Activated CD4-positive, alpha-beta T cell treated with anti-CD3 and anti-CD28 coated beads for 48 hours (primary cell): ENCODE data around the gene TGFBR3.

Source experiments
- DNase-seq: peaks from one replicate; pipeline ENCODE4 v3.0.0-alpha.2; 2020

The TGFBR3 gene

GRCh38 chr1:91796390-91796654, 89.6 kb downstream of the TGFBR3 start:
- no peak for DNase-seq

- no peak for DNase-seq
Measured at GRCh38 chr1:91795591-91796389, 90.2 kb downstream of the TGFBR3 start.

DNA sequence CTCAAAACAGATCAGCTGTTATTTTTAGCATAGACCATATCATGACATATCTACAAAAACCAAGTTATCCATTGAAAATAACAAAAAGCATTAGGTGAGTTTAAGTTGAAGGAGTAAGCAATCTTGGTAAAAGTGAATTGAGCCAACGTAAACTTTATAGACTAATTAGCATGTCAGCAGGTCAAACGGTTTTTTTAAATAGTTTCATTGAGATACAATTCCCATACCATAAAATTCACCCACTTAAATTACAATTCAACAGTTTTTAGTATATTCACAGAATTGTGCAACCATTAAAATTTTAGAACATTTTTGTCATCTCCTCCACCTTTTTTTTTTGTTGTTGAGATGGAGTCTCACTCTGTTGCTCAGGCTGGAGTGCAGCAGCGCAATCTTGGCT, 92.1 kb downstream of the TGFBR3 start:
- DNase-seq, result no peak

- DNase-seq, result no peak
Measured at GRCh38 chr1:91793189-91793588, 92.8 kb downstream of the TGFBR3 start.

GRCh38 chr1:91792489-91793071, 93.4 kb downstream of the TGFBR3 start:
- no peak for DNase-seq

DNA sequence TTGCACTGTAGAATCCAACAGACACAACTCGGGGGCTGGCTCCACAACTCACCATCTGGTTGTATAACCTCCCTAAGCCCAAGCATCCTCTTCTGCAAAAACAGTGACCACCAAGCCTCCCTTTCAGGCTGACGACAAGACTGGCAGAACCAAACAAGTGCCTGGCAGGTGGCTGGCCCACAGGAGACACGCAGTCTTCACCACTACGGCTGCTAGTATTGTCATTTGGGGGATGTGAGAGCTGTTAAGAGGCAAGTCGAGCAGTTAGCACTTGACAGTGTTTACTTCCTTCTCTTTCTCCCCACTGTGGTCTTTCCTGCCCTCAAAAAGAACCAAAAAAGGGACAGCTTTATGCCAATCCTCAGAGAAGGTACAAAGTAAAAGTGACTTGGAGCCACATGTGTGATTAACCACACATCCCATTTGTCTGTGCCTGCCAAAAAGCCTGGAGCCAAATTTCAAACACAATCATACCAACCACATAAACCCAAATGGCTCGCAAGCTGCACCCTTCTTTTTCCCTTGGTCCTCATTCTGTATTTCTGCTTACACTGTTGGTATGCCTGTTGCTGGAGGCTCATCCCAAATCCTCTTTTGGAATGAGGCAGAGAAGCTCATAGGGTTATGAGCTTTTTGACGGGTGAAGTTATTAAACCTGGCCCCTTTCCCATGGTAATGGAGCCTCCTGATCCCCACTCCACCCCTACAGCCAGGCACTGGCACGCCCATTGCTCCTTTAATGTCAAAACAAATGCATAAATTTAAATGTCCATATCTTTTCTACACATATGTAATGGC, 94.1 kb downstream of the TGFBR3 start:
- DNase-seq, result no peak

DNA sequence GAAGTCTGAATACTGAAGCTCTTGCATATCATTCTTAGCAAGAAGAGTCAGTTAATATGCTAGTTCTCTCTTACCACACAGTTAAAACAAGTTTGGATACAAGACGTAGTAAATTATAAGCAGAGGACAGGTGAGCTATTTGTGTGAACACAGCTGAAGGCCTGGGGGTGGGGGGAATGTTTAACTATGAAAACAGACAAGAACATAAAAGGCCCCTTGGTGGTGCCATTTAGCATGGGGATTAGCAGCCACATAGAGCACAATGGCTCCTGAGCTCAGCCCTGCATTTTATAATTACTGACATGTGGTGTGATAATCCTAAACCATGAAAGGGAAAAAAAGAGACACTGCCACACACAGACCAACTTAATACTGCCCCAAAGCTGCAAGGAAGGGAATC, 94.8 kb downstream of the TGFBR3 start:
- no peak for DNase-seq

- no peak for DNase-seq
Measured at GRCh38 chr1:91790392-91790791, 95.6 kb downstream of the TGFBR3 start.

GRCh38 chr1:91789273-91789997, 96.5 kb downstream of the TGFBR3 start:
- DNase-seq, result no peak

- DNase-seq, result no peak
Measured at GRCh38 chr1:91787919-91788318, 98.0 kb downstream of the TGFBR3 start.

- DNase-seq, result no peak
Measured at GRCh38 chr1:91784616-91785015, 101.3 kb downstream of the TGFBR3 start.

DNA sequence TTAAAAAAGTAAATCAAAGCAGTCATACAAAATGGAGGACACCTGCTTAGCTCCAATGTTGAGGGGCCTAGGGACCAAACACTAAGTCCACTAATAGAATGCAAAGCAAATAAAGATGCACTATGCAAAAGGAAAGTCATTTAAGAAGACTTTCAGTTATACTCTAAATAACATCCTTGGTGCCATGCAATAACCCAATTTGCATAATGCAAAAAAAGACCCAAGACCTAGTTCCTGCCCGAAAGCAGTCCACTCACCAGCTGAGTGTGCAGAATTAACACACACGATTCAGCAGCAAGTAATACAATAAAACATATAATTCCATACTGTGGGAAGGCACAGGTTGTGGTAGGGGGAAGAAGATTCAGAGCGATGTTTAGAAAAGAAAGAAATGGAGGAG, 101.8 kb downstream of the TGFBR3 start:
- DNase-seq, result no peak

DNA sequence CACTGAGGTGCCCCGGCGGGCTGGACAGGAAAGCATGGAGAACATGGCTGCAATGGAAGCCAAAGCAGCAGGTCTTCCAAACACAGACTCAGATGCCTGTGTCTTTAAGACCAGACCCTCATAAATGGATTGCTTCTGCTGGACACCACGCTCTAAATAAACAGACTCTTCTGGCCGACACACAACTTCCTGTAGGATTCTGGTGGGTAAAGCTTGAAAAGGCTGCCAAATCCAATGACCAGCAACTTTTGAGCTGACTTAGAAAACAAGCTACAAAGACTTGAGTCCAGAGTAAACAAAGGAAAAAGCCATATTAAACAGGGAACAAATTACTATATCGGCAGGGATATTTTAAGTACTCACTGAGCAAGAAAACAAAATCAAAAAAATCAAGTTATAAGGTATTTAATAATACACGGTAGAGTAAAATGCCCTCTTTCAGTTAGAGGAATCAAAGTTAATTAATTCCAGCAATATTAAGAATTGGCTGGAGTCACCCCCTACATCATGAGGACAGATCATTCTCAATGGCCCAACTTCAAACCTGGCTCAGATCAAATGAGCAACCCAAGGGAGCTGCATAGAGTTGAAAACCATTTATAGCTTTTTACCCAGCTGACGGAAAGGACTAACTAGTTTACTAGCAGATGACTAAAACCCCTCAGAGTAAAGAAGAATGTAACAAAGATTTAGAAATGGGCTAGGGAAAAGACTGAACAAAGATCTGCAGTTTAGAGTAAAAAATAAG, 102.4 kb downstream of the TGFBR3 start:
- DNase-seq, result no peak

DNA sequence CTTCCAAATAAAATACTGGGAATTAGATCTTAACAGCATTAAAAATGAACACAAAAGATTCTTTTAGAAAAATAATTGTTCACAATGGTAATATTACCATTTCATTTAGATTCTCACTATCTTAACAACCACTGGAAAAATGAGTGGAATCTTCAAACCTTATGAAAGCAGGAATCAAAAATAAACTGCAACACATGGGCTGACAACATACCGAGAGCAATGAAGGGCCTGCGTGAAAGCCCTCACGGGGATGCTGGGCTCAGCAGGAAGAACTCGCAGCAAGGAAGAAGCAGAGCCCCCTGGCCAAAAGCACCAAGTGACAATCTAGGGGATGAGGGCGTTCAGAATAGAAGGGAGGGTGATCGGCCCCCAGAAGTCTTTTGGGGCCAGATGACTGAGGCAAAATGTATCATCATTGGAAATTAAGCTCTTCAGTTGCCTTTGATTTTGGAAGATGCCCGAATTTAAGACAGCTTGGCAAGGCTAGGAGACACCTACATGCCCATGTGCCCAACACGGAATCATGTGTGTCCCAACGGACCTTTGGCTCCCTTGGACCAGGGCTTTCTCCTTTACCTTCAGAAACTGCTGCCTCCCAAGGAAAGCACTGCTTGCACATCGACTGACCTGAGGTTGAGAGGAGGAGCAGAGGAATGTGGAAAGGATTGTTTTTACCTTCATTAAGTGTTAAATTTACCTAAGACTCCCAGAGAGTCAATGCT, 103.9 kb downstream of the TGFBR3 start:
- DNase-seq, result no peak

DNA sequence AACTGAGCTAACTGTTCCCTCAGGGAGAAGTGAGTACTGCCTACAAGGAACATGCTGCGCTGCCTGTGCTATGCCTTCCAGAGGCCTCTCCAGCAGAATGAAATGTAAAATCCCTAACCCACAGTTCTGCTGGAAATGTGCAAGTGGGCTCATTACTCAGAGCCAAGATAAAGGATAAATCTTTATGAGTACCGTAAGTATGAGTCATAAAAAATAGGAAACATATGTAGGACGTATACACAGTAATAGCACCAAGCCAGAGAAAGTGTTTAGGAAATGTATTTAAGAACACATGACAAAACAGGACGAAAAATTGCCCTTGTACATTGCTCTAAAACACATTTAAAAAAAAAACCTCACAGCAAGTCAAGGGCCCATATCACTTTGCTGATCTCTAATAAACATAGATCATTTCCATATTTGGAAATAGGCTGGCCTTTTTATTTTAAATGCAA, 104.6 kb downstream of the TGFBR3 start:
- no peak for DNase-seq

DNA sequence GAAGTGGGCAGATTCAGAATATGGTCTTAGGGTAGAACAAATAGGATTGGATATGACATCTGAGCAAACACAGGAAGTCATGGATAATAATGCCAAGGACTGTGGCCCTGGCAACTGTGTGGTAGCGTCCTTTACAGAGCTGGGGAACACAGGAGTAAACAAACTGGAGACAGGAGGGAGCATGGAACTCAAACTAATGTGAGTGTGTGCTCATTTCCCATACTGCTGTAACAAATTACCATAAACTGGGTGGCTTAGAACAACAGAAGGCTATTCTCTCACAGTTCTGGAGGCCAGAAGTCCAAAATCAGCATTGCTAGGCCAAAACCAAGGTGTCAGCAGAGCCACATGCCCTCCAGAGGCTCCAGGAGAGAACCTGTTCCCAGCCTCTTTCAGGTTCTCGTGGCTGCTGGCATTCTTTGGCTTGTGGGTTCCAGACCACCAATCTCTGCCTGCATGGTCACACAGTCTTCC, 106.4 kb downstream of the TGFBR3 start:
- DNase-seq, result no peak

- no peak for DNase-seq
Measured at GRCh38 chr1:91778964-91779363, 107.0 kb downstream of the TGFBR3 start.

GRCh38 chr1:91777630-91778300, 108.2 kb downstream of the TGFBR3 start:
- no peak for DNase-seq

DNA sequence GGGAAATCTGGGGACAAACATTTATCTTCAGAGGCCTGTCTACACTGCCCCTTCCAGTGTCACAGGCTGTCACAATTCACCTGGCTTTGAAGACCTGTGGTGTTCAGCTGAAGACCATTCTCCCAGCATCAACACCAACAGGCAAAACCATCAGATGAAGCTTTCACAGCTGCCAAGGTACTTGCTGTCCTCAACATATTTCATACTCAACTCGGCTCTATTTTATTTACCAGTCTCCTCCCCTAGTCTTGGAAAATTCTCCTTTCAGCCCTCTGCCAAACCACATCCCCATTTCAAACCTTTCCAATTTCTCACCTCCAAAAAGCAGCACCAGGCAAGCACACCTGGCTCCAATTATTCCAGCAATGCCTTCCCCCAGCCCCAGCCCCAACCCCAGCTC, 108.8 kb downstream of the TGFBR3 start:
- no peak for DNase-seq

DNA sequence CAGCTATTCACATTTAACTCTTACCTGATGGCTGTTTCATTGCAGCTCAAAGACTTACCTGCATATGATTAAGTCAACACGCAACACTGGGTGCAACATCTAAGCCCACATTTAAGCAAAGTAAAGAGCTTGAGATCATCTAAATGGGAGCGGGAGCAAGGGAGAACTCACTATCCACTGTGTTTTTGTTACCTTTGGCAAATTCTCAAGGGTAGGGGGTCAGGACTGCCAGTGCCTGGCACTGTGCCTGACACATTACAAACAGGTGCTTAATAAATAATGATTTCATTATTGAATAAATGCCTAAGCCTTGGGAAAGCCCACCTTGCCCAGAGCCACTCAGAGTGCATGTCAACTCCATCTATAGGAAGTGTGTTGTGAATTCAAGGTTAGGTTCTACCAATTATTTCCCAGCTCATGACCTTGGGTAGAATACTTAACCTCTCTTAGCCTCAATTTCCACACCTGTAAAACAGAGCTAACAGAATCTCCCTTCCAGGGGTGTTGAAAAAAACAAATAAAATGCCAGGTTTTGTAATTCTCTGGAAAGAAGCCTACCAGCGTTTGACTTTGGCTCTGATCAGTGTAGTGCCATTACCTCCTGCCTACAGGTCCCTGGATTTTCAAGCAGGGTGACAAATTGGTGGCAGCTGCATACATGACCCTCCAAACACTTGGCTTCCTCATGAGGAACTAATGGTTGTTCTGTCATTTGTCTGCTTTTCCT, 109.7 kb downstream of the TGFBR3 start:
- no peak for DNase-seq

DNA sequence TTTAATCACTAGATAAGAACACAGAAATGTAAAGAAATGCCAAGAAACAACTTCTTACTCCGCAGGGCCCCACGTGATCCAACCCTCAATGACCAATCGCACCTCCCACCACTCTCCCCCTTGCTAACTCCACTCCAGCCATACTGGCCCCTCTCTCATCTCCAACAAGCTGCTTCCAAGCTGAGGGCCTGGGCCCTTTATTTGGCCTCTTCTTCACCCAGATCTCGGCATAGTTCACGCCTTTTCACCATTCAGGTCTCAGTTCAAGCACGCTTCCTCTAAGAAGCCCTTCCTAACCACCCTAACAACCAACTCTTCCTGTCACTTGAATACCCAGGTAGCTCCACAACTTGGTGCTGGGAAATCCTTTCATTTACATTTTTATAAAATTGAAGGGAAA, 110.7 kb downstream of the TGFBR3 start:
- DNase-seq, result no peak
